Activated CD8-positive, alpha-beta T cell treated with anti-CD3 and anti-CD28 coated beads, Interleukin-2, amount 10 ng/mL, durations not matched to agents 7 days and 5 days (primary cell): Measurements from ENCODE around the gene C12orf42. TPM values are rescaled to one million over a fixed set of nuclear protein-coding genes. Genes with fewer than 3 reads are reported as not detected.

Source experiments
- ATAC-seq: fragments of 150-1000 bp; cut with Tn5 transposase; one replicate; pipeline ENCODE4 v1.10.0; 2021; ENCODE audit warnings: moderate library complexity
- CTCF ChIA-PET: fragments of 350-600 bp; sonication (Branson Sonifier 250); formaldehyde crosslinking; loops from one replicate; lab custom pipeline; 2021; ENCODE audit warnings: antibody characterized with exemption; lab: Charles Lee
- POLR2A ChIA-PET: fragments of 350-600 bp; sonication (Branson Sonifier 250); formaldehyde crosslinking; loops from one replicate; lab custom pipeline; 2021; ENCODE audit warnings: antibody characterized with exemption; lab: Charles Lee
- DNase-seq: peaks from one replicate; pipeline ENCODE4 v3.0.0-alpha.2; 2020
- H3K27ac Mint-ChIP-seq: one replicate; pipeline ENCODE4 v1.8.0; 2021; ENCODE audit warnings: mild to moderate bottlenecking, mixed read lengths
- H3K27me3 Mint-ChIP-seq: one replicate; pipeline ENCODE4 v1.8.0; 2021; ENCODE audit warnings: low read depth, mixed read lengths
- H3K36me3 Mint-ChIP-seq: one replicate; pipeline ENCODE4 v1.8.0; 2021; ENCODE audit warnings: low read depth, mixed read lengths
- H3K4me1 Mint-ChIP-seq: one replicate; pipeline ENCODE4 v1.8.0; 2021; ENCODE audit warnings: low read depth, mixed read lengths
- H3K4me3 Mint-ChIP-seq: one replicate; pipeline ENCODE4 v1.8.0; 2021; ENCODE audit warnings: mild to moderate bottlenecking, mixed read lengths
- H3K9me3 Mint-ChIP-seq: one replicate; pipeline ENCODE4 v1.8.0; 2022; ENCODE audit warnings: mixed read lengths; ENCODE audit not compliant: insufficient read depth
- total RNA-seq, 2 experiments: library from RNA; stranded (reverse); gene quantifications; one replicate each; pipeline ENCODE4 v1.2.3, GENCODE V29; 2021

C12orf42 gene
- total RNA-seq, 2 experiments from 2014 or later = 0.84 to 0.91 TPM

GRCh38 chr12:103494051-103494733 is 1.6 kb downstream of the C12orf42 start:
- H3K27ac Mint-ChIP-seq = peak overlapping the region; percentile 66
- peaks cover 15% of the 10 kb centered on the region for H3K4me1 Mint-ChIP-seq
- ChIA-PET POLR2A (no interaction called here), CTCF (interaction anchor here (1.2 to 2.9 kb wide), 2 partner anchors 54 to 544 kb away, joined by 5 to 18 read pairs; no protein-coding TSS in a partner anchor)
- H3K9me3 Mint-ChIP-seq = no peaks in the 10 kb centered on the region
- no peak for ATAC-seq
- H3K27me3 Mint-ChIP-seq = peaks cover 27% of the 10 kb centered on the region
- DNase-seq = no peak
- H3K36me3 Mint-ChIP-seq = no peaks in the 10 kb centered on the region
- peak overlapping the region; percentile 72 for H3K4me3 Mint-ChIP-seq

- Mint-ChIP-seq H3K27ac (no peak overlapping the region), H3K27me3 (peaks cover 27% of the 10 kb centered on the region), H3K9me3 (no peaks in the 10 kb centered on the region), H3K36me3 (no peaks in the 10 kb centered on the region), H3K4me3 (no peak overlapping the region), H3K4me1 (peaks cover 15% of the 10 kb centered on the region)
- DNase-seq = no peak
- ChIA-PET POLR2A (interaction anchor here (0.5 kb wide), 1 partner anchor 185 kb away, joined by 3 read pairs; no protein-coding TSS in a partner anchor), CTCF (interaction anchor here (1.6 kb wide), 1 partner anchor 55 kb away, joined by 5 read pairs; no protein-coding TSS in a partner anchor)
- ATAC-seq = no peak
These were observed 2.6 kb downstream of the C12orf42 start for GRCh38 chr12:103493199-103493598.

GRCh38 chr12:103482365-103482764 is 13.4 kb downstream of the C12orf42 start:
- Mint-ChIP-seq H3K4me3 (peak overlapping the region; percentile 48), H3K27me3 (no peaks in the 10 kb centered on the region), H3K4me1 (peaks cover 7% of the 10 kb centered on the region), H3K9me3 (peaks cover 5% of the 10 kb centered on the region), H3K36me3 (no peaks in the 10 kb centered on the region), H3K27ac (peak overlapping the region; percentile 73)
- POLR2A ChIA-PET = no interaction called here
- ATAC-seq (peak; percentile 36), DNase-seq (no peak)
- CTCF ChIA-PET = no interaction called here

GRCh38 chr12:103475073-103475472 is 20.7 kb downstream of the C12orf42 start:
- no peak overlapping the region for H3K27ac Mint-ChIP-seq
- POLR2A ChIA-PET = no interaction called here
- DNase-seq (no peak), ATAC-seq (no peak)
- H3K27me3 Mint-ChIP-seq = no peaks in the 10 kb centered on the region
- CTCF ChIA-PET = no interaction called here
- no peak overlapping the region for H3K4me3 Mint-ChIP-seq
- no peaks in the 10 kb centered on the region for H3K36me3 Mint-ChIP-seq
- H3K4me1 Mint-ChIP-seq = peaks cover 14% of the 10 kb centered on the region
- H3K9me3 Mint-ChIP-seq = peaks cover 5% of the 10 kb centered on the region

- CTCF ChIA-PET = no interaction called here
- POLR2A ChIA-PET = no interaction called here
- peaks cover 1% of the 10 kb centered on the region for H3K36me3 Mint-ChIP-seq
- no peak overlapping the region for H3K4me3 Mint-ChIP-seq
- no peaks in the 10 kb centered on the region for H3K9me3 Mint-ChIP-seq
- H3K27me3 Mint-ChIP-seq = no peaks in the 10 kb centered on the region
- no peak overlapping the region for H3K27ac Mint-ChIP-seq
- no peak for DNase-seq
- peaks cover 16% of the 10 kb centered on the region for H3K4me1 Mint-ChIP-seq
- no peak for ATAC-seq
These were observed 25.1 kb downstream of the C12orf42 start for GRCh38 chr12:103470664-103471063.

GRCh38 chr12:103469719-103470118 is 26.0 kb downstream of the C12orf42 start:
- Mint-ChIP-seq H3K36me3 (peaks cover 1% of the 10 kb centered on the region), H3K27ac (no peak overlapping the region), H3K9me3 (no peaks in the 10 kb centered on the region), H3K4me3 (no peak overlapping the region), H3K27me3 (no peaks in the 10 kb centered on the region), H3K4me1 (peaks cover 16% of the 10 kb centered on the region)
- DNase-seq (no peak), ATAC-seq (no peak)
- ChIA-PET CTCF (no interaction called here), POLR2A (no interaction called here)

GRCh38 chr12:103468837-103469236 is 26.9 kb downstream of the C12orf42 start:
- Mint-ChIP-seq H3K27ac (no peak overlapping the region), H3K4me1 (peaks cover 16% of the 10 kb centered on the region), H3K36me3 (peaks cover 1% of the 10 kb centered on the region), H3K4me3 (no peak overlapping the region), H3K9me3 (peaks cover 5% of the 10 kb centered on the region), H3K27me3 (no peaks in the 10 kb centered on the region)
- DNase-seq = no peak
- ChIA-PET POLR2A (no interaction called here), CTCF (no interaction called here)
- no peak for ATAC-seq

GRCh38 chr12:103462675-103463074 is 33.1 kb downstream of the C12orf42 start:
- Mint-ChIP-seq H3K9me3 (peaks cover 8% of the 10 kb centered on the region), H3K27me3 (no peaks in the 10 kb centered on the region), H3K4me3 (no peak overlapping the region), H3K27ac (no peak overlapping the region), H3K36me3 (peaks cover 8% of the 10 kb centered on the region), H3K4me1 (peaks cover 22% of the 10 kb centered on the region)
- POLR2A ChIA-PET = interaction anchor here (0.6 kb wide), 1 partner anchor 90 kb away, joined by 3 read pairs; no protein-coding TSS in a partner anchor
- DNase-seq = no peak
- CTCF ChIA-PET = no interaction called here
- ATAC-seq = no peak

- no peak for DNase-seq
- CTCF ChIA-PET = no interaction called here
- ATAC-seq = no peak
- no peak overlapping the region for H3K4me3 Mint-ChIP-seq
- POLR2A ChIA-PET = interaction anchor here (0.9 kb wide), 1 partner anchor 16 kb away, joined by 3 read pairs; no protein-coding TSS in a partner anchor
- H3K27ac Mint-ChIP-seq = no peak overlapping the region
- H3K9me3 Mint-ChIP-seq = peaks cover 10% of the 10 kb centered on the region
- peaks cover 60% of the 10 kb centered on the region for H3K4me1 Mint-ChIP-seq
- H3K27me3 Mint-ChIP-seq = no peaks in the 10 kb centered on the region
- H3K36me3 Mint-ChIP-seq = peaks cover 14% of the 10 kb centered on the region
These were observed 38.3 kb downstream of the C12orf42 start for GRCh38 chr12:103457471-103457870.

- Mint-ChIP-seq H3K27me3 (no peaks in the 10 kb centered on the region), H3K27ac (no peak overlapping the region), H3K4me3 (no peak overlapping the region), H3K4me1 (peaks cover 60% of the 10 kb centered on the region), H3K9me3 (peaks cover 10% of the 10 kb centered on the region), H3K36me3 (peaks cover 14% of the 10 kb centered on the region)
- ChIA-PET CTCF (no interaction called here), POLR2A (no interaction called here)
- DNase-seq = no peak
- ATAC-seq = no peak
These were observed 39.8 kb downstream of the C12orf42 start for GRCh38 chr12:103456006-103456405.

- DNase-seq (peak; percentile 62), ATAC-seq (peak; percentile 89)
- Mint-ChIP-seq H3K9me3 (peaks cover 10% of the 10 kb centered on the region), H3K4me1 (peaks cover 60% of the 10 kb centered on the region), H3K27me3 (no peaks in the 10 kb centered on the region), H3K27ac (peak overlapping the region; percentile 48), H3K36me3 (peaks cover 14% of the 10 kb centered on the region), H3K4me3 (peak overlapping the region; percentile 2)
- CTCF ChIA-PET = no interaction called here
- POLR2A ChIA-PET = no interaction called here
These were observed 40.6 kb downstream of the C12orf42 start for GRCh38 chr12:103455020-103455763.

GRCh38 chr12:103444983-103445382 is 50.8 kb downstream of the C12orf42 start:
- no peak for ATAC-seq
- peaks cover 34% of the 10 kb centered on the region for H3K4me1 Mint-ChIP-seq
- CTCF ChIA-PET = no interaction called here
- POLR2A ChIA-PET = no interaction called here
- H3K4me3 Mint-ChIP-seq = no peak overlapping the region
- DNase-seq = no peak
- H3K27me3 Mint-ChIP-seq = no peaks in the 10 kb centered on the region
- peaks cover 12% of the 10 kb centered on the region for H3K36me3 Mint-ChIP-seq
- H3K9me3 Mint-ChIP-seq = peaks cover 14% of the 10 kb centered on the region
- no peak overlapping the region for H3K27ac Mint-ChIP-seq
